Fibroblast of lung (primary cell): ENCODE data around the gene POLR2E. TPM values are rescaled to one million over a fixed set of nuclear protein-coding genes. Genes with fewer than 3 reads are reported as not detected.

Experiments used
- DNase-seq, 2 donors: peaks; one replicate each; pipeline versions ENCODE4 v3.0.0 to v3.0.0-alpha.2; 2010; ENCODE audit warnings: low read depth in 2 of 2
- H2AFZ ChIP-seq: 2 replicates; pipeline ENCODE4 v1.5.1; 2012; ENCODE audit warnings: low read length, control low read depth, inconsistent platforms
- H3K27ac ChIP-seq: 2 replicates; pipeline ENCODE4 v1.5.1; 2011; ENCODE audit warnings: low read length, control low read depth; ENCODE audit not compliant: insufficient read depth
- H3K27me3 ChIP-seq: 2 replicates; pipeline ENCODE4 v1.5.1; 2011; ENCODE audit warnings: mild to moderate bottlenecking, low read length; ENCODE audit not compliant: control insufficient read depth, insufficient read depth
- H3K36me3 ChIP-seq: 2 replicates; pipeline ENCODE4 v1.5.1; 2011; ENCODE audit warnings: low read length; ENCODE audit not compliant: control insufficient read depth, insufficient read depth
- H3K4me1 ChIP-seq: 2 replicates; pipeline ENCODE4 v1.5.1; 2011; ENCODE audit warnings: low read length; ENCODE audit not compliant: control insufficient read depth, insufficient read depth; ENCODE audit errors: extremely low read depth
- H3K4me2 ChIP-seq: 2 replicates; pipeline ENCODE4 v1.5.1; 2011; ENCODE audit warnings: low read length, control low read depth; ENCODE audit not compliant: insufficient read depth; ENCODE audit errors: extremely low read depth
- H3K4me3 ChIP-seq, 4 experiments: fragments of 200-600 bp in 1 of 4; sonication (generic) in 1 of 4; replicated peaks in 1 of 4; 2 replicates each; pipeline ENCODE4 v1.5.1; 2011 to 2016; ENCODE audit warnings: low read length in 4 of 4, low read depth in 3 of 4, mild to moderate bottlenecking in 3 of 4, control low read depth in 2 of 4, inconsistent platforms in 1 of 4, mixed read lengths in 1 of 4; ENCODE audit not compliant: insufficient read depth in 1 of 4; ENCODE audit errors: control extremely low read depth in 1 of 4
- H3K79me2 ChIP-seq: 2 replicates; pipeline ENCODE4 v1.5.1; 2012; ENCODE audit warnings: mild to moderate bottlenecking, low read length, inconsistent platforms; ENCODE audit not compliant: control insufficient read depth, insufficient read depth
- H3K9ac ChIP-seq: 2 replicates; pipeline ENCODE4 v1.5.1; 2011; ENCODE audit warnings: mild to moderate bottlenecking, low read length, control low read depth; ENCODE audit not compliant: insufficient read depth
- H3K9me3 ChIP-seq: 2 replicates; pipeline ENCODE4 v1.5.1; 2012; ENCODE audit warnings: low read depth, low read length; ENCODE audit not compliant: control insufficient read depth, insufficient read depth
- H4K20me1 ChIP-seq: 2 replicates; pipeline ENCODE4 v1.5.1; 2011; ENCODE audit warnings: low read length; ENCODE audit not compliant: control insufficient read depth, insufficient read depth; ENCODE audit errors: extremely low read depth
- EZH2 ChIP-seq: IDR thresholded peaks from 2 replicates; pipeline ENCODE4 v1.5.1; 2012; ENCODE audit warnings: low read length, control low read depth, mild to moderate bottlenecking; ENCODE audit errors: missing control alignments
- polyA plus RNA-seq, 2 donors: library from polyadenylated mRNA; depleted of rRNA in 1 of 2; stranded (reverse) in 1 of 2; unstranded in 1 of 2; fragments of >200 nt; gene quantifications; 2 replicates each; pipeline ENCODE4 v1.2.1, GENCODE V29; 2011 to 2012; ENCODE audit warnings: missing spikeins in 1 of 2
- total RNA-seq: library from RNA; depleted of rRNA; stranded (reverse); fragments of >200 nt; gene quantifications from 2 replicates; pipeline ENCODE4 v1.2.1, GENCODE V29; 2014
- TF ChIP-seq, protein P1 (sequence below), 2 donors: IDR thresholded peaks in 1 of 2; conservative IDR thresholded peaks in 1 of 2; 1 replicate in 1 of 2; 2 replicates in 1 of 2; pipeline ENCODE4 v1.5.1; 2011 to 2012; ENCODE audit warnings: low read length in 2 of 2, control low read depth in 1 of 2, inconsistent platforms in 1 of 2, low read depth in 1 of 2, mild to moderate bottlenecking in 1 of 2

The POLR2E gene
- total and polyA plus RNA-seq, 2 donors (not counting 1 experiment from before 2014, with no cell fraction given), result 55.2 to 130 TPM

DNA sequence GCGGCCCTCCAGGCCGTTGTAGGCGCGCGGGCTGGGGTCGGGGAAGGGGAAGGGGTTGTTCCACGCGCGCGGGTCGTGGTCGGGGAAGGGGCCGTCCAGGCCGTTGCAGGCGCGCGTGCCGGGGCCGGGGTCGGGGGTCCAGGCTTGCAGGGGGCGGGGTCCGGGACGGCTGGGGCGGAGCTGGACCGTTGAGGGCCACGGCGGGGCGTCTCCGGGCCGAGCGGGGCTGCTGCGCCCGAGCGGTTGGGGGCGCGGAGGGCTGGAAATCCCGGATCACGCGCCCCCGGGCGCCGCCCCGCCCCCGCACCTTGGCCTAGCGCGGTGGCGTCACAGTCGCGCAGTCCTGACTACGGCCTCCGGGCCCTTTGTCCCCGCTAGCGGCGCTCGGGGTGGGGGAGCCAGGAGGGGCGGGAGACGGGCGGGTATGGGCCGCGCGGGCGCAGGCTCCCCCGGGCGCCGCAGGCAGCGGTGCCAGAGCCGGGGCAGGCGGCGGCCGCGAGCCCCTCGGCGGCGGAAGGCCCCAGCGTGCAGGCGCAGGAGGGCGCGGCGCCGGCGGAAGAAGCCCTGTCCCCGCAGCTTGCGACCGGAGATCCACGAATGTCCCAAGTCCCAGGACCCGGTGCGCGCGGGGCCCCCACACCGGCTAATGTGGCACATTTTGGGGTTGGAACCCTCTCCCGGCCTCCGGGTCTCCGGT lies 9.3 kb upstream of the POLR2E start:
- H3K27ac ChIP-seq, result peak overlapping the region; percentile 86
- no peak overlapping the region for H2AFZ ChIP-seq
- TF ChIP-seq, protein P1, sequence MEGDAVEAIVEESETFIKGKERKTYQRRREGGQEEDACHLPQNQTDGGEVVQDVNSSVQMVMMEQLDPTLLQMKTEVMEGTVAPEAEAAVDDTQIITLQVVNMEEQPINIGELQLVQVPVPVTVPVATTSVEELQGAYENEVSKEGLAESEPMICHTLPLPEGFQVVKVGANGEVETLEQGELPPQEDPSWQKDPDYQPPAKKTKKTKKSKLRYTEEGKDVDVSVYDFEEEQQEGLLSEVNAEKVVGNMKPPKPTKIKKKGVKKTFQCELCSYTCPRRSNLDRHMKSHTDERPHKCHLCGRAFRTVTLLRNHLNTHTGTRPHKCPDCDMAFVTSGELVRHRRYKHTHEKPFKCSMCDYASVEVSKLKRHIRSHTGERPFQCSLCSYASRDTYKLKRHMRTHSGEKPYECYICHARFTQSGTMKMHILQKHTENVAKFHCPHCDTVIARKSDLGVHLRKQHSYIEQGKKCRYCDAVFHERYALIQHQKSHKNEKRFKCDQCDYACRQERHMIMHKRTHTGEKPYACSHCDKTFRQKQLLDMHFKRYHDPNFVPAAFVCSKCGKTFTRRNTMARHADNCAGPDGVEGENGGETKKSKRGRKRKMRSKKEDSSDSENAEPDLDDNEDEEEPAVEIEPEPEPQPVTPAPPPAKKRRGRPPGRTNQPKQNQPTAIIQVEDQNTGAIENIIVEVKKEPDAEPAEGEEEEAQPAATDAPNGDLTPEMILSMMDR (conservative IDR thresholded peaks at IDR 0.05 in 1 of 2, IDR thresholded peaks at IDR 0.05 in 1 of 2; ENCODE audit: low read depth in 1 of 2, low read length in 2 of 2), result no peak
- no peak for TF ChIP-seq EZH2
- H3K4me2 ChIP-seq, result peak overlapping the region; percentile 87
- DNase-seq, result peak; percentile 67 to 70
- peak overlapping the region; percentile 55 to 71 (median 64) for H3K4me3 ChIP-seq
- peaks cover 30% of the 10 kb centered on the region for H3K36me3 ChIP-seq
- peaks cover 15% of the 10 kb centered on the region for H3K79me2 ChIP-seq
- H3K9ac ChIP-seq, result peak overlapping the region; percentile 69
- no peaks in the 10 kb centered on the region for H3K27me3 ChIP-seq
- H3K9me3 ChIP-seq, result no peaks in the 10 kb centered on the region
- peaks cover 18% of the 10 kb centered on the region for H3K4me1 ChIP-seq
- no peaks in the 10 kb centered on the region for H4K20me1 ChIP-seq

DNA sequence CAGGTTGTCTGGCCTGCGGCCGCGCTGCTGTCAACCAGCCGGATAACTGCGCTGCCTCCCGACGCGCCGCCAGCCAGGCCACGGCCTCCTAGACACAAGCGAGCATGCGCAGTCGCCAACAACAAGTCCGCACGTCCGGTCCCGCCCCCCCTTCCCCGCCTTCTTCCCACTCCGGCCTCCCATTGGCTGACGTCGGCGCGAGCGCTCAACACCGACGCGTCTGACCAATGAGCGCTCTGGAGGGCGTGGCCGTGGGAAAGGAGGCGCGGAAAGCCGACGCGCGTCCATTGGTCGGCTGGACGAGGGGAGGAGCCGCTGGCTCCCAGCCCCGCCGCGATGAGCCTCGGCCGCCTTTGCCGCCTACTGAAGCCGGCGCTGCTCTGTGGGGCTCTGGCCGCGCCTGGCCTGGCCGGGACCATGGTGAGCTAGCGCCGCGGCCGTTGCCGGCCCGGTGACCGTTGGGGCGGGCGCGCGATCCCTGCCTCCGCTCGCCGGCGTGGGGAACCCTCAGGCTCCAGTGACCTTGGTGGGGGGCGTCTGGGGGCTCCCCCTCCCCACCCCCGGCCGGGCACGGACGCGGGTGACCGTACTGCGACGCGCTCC lies 8.6 kb upstream of the POLR2E start, which contains the start of gene GPX4:
Gene GPX4, plus strand, starts transcription at position 287 of the 603 bp plus-strand sequence. Its CDS starts 50 bp downstream, at position 337.
- TF ChIP-seq EZH2, result no peak
- TF ChIP-seq, protein P1 (conservative IDR thresholded peaks at IDR 0.05 in 1 of 2, IDR thresholded peaks at IDR 0.05 in 1 of 2; ENCODE audit: low read depth in 1 of 2, low read length in 2 of 2), result no peak
- Histone ChIP-seq H3K4me3 (peak within 1 kb of the TSS; percentile 55 to 71 (median 64)), H3K36me3 (peaks cover 26% of the 10 kb centered on the region), H3K27ac (peak within 1 kb of the TSS; percentile 86), H3K4me1 (peaks cover 20% of the 10 kb centered on the region), H4K20me1 (no peaks in the 10 kb centered on the region), H3K4me2 (peak within 1 kb of the TSS; percentile 87), H3K9ac (peak within 1 kb of the TSS; percentile 69), H3K9me3 (no peaks in the 10 kb centered on the region), H3K79me2 (peaks cover 15% of the 10 kb centered on the region), H3K27me3 (no peaks in the 10 kb centered on the region), H2AFZ (no peak within 1 kb of the TSS)
- peak; percentile 98 to 99 for DNase-seq

DNA sequence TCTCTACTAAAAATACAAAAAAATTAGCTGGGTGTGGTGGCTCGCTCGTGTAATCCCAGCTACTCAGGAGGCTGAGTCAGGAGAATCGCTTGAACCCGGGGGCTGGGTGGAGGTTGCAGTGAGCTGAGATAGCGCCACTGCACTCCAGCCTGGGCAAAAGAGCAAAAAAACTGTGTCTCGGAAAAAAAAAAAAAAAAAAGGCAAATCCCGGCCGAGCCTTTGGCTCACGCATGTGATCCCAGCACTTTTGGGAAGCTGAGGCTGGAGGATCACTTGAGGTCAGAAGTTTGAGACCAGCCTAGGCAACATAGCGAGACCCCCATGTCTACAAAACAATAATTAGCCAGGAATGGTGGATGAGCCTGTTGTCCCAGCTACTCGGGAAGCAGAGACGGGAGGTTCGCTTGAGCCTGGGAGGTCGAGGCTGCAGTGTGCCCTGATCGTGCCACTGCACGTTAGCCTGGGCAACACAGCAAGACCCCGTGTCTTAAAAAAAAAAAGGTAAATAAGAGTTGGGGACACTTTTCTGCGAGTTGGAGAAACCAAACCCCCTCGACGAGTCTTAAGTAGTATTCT lies 8.0 kb upstream of the POLR2E start:
- Histone ChIP-seq H3K79me2 (peaks cover 15% of the 10 kb centered on the region), H3K9ac (no peak overlapping the region), H3K27me3 (no peaks in the 10 kb centered on the region), H3K9me3 (no peaks in the 10 kb centered on the region), H4K20me1 (no peaks in the 10 kb centered on the region), H3K36me3 (peaks cover 24% of the 10 kb centered on the region), H3K4me1 (peaks cover 20% of the 10 kb centered on the region), H3K4me3 (peak overlapping the region in 3 of 4 experiments; percentile 12 to 31 (median 26)), H3K27ac (peak overlapping the region; percentile 82), H2AFZ (no peak overlapping the region), H3K4me2 (peak overlapping the region; percentile 75)
- DNase-seq, result no peak
- no peak for TF ChIP-seq EZH2
- TF ChIP-seq, protein P1 (conservative IDR thresholded peaks at IDR 0.05 in 1 of 2, IDR thresholded peaks at IDR 0.05 in 1 of 2; ENCODE audit: low read depth in 1 of 2, low read length in 2 of 2), result no peak
